H9 (cell line): ENCODE data around the gene SMAD3. TPM values are rescaled to one million over a fixed set of nuclear protein-coding genes. Genes with fewer than 3 reads are reported as not detected.

ENCODE experiments used
- DNase-seq: peaks from one replicate; pipeline ENCODE4 v3.0.0-alpha.2; 2017
- H2AFZ ChIP-seq: one replicate; pipeline ENCODE4 v1.6.1; 2013; ENCODE audit warnings: mild to moderate bottlenecking, low read length, control low read depth, moderate library complexity
- H2AK5ac ChIP-seq: 2 replicates; pipeline ENCODE4 v1.6.1; 2013; ENCODE audit warnings: low read length, control low read depth, mixed read lengths; ENCODE audit not compliant: insufficient read length
- H2BK120ac ChIP-seq: one replicate; pipeline ENCODE4 v1.6.1; 2013; ENCODE audit warnings: low read depth, mild to moderate bottlenecking, low read length, control low read depth, inconsistent platforms; ENCODE audit not compliant: poor library complexity, severe bottlenecking
- H2BK12ac ChIP-seq: 2 replicates; pipeline ENCODE4 v1.6.1; 2013; ENCODE audit warnings: low read length, control low read depth, mixed read lengths, low read depth; ENCODE audit not compliant: insufficient read length
- H2BK15ac ChIP-seq: 2 replicates; pipeline ENCODE4 v1.6.1; 2013; ENCODE audit warnings: low read depth, low read length, control low read depth
- H2BK20ac ChIP-seq: one replicate; pipeline ENCODE4 v1.6.1; 2013; ENCODE audit warnings: low read depth, mild to moderate bottlenecking, low read length, control low read depth, inconsistent platforms; ENCODE audit not compliant: poor library complexity, severe bottlenecking
- H2BK5ac ChIP-seq: 2 replicates; pipeline ENCODE4 v1.6.1; 2013; ENCODE audit warnings: low read length, control low read depth, mixed read lengths; ENCODE audit not compliant: insufficient read length
- H3K14ac ChIP-seq: 2 replicates; pipeline ENCODE4 v1.6.1; 2013; ENCODE audit warnings: low read length, control low read depth; ENCODE audit not compliant: insufficient read depth
- H3K18ac ChIP-seq: 2 replicates; pipeline ENCODE4 v1.6.1; 2013; ENCODE audit warnings: low read depth, mild to moderate bottlenecking, mixed read lengths, low read length, control low read depth; ENCODE audit not compliant: insufficient read length
- H3K23ac ChIP-seq: 2 replicates; pipeline ENCODE4 v1.6.1; 2013; ENCODE audit warnings: low read length, control low read depth, mixed read lengths, low read depth; ENCODE audit not compliant: insufficient read length
- H3K23me2 ChIP-seq: 2 replicates; pipeline ENCODE4 v1.6.1; 2013; ENCODE audit warnings: low read depth, mild to moderate bottlenecking, mixed read lengths, low read length, control low read depth; ENCODE audit not compliant: insufficient read length, poor library complexity, severe bottlenecking
- H3K27ac ChIP-seq: 2 replicates; pipeline ENCODE4 v1.5.1; 2013; ENCODE audit warnings: low read length, control low read depth, mixed read lengths, low read depth; ENCODE audit not compliant: insufficient read length
- H3K27me3 ChIP-seq: 2 replicates; pipeline ENCODE4 v1.6.1; 2013; ENCODE audit warnings: low read length, control low read depth, inconsistent platforms; ENCODE audit not compliant: insufficient read depth
- H3K4ac ChIP-seq: 2 replicates; pipeline ENCODE4 v1.6.1; 2013; ENCODE audit warnings: low read depth, mild to moderate bottlenecking, control low read depth, inconsistent platforms, low read length, moderate library complexity
- H3K4me1 ChIP-seq: 2 replicates; pipeline ENCODE4 v1.6.1; 2013; ENCODE audit warnings: low read length, control low read depth, inconsistent platforms; ENCODE audit not compliant: insufficient read depth
- H3K4me2 ChIP-seq: 2 replicates; pipeline ENCODE4 v1.6.1; 2013; ENCODE audit warnings: low read length, control low read depth, mixed read lengths; ENCODE audit not compliant: insufficient read length, insufficient read depth
- H3K56ac ChIP-seq: 2 replicates; pipeline ENCODE4 v1.6.1; 2013; ENCODE audit warnings: low read depth, mild to moderate bottlenecking, mixed read lengths, low read length, control low read depth; ENCODE audit not compliant: insufficient read length
- H3K79me1 ChIP-seq: 2 replicates; pipeline ENCODE4 v1.6.1; 2013; ENCODE audit warnings: low read depth, mild to moderate bottlenecking, moderate library complexity, low read length, control low read depth, inconsistent platforms; ENCODE audit not compliant: insufficient read depth, poor library complexity, severe bottlenecking
- H3K79me2 ChIP-seq: 2 replicates; pipeline ENCODE4 v1.6.1; 2013; ENCODE audit warnings: low read length, control low read depth, inconsistent platforms; ENCODE audit not compliant: insufficient read depth
- H3K9ac ChIP-seq: 2 replicates; pipeline ENCODE4 v1.6.1; 2013; ENCODE audit warnings: low read length, control low read depth, mixed read lengths; ENCODE audit not compliant: insufficient read length; ENCODE audit errors: extremely low read depth
- H3K9me3 ChIP-seq: one replicate; pipeline ENCODE4 v1.6.1; 2013; ENCODE audit warnings: low read depth, low read length, inconsistent platforms; ENCODE audit not compliant: control insufficient read depth
- H3T11ph ChIP-seq: one replicate; pipeline ENCODE4 v1.6.1; 2013; ENCODE audit warnings: mild to moderate bottlenecking, low read length, control low read depth, inconsistent platforms
- H4K20me1 ChIP-seq: one replicate; pipeline ENCODE4 v1.6.1; 2013; ENCODE audit not compliant: control insufficient read depth, insufficient read length, insufficient read depth
- H4K5ac ChIP-seq: 2 replicates; pipeline ENCODE4 v1.6.1; 2013; ENCODE audit warnings: low read depth, mild to moderate bottlenecking, mixed read lengths, low read length, control low read depth; ENCODE audit not compliant: insufficient read length
- H4K8ac ChIP-seq: replicated peaks from 2 replicates; pipeline ENCODE4 v1.6.1; 2013; ENCODE audit warnings: low read length, control low read depth, mixed read lengths, low read depth; ENCODE audit not compliant: insufficient read length
- H4K91ac ChIP-seq: 2 replicates; pipeline ENCODE4 v1.6.1; 2013; ENCODE audit warnings: low read depth, mild to moderate bottlenecking, moderate library complexity, mixed read lengths, low read length, control low read depth; ENCODE audit not compliant: insufficient read length
- H3K27ac Mint-ChIP-seq, 3 experiments: 2 replicates in 2 of 3; 3 replicates in 1 of 3; pipeline ENCODE4 v1.8.0; 2020 to 2021; ENCODE audit warnings: mixed read lengths in 3 of 3, mild to moderate bottlenecking in 1 of 3, moderate library complexity in 1 of 3
- H3K27me3 Mint-ChIP-seq: 2 replicates; pipeline ENCODE4 v1.8.0; 2021; ENCODE audit warnings: low read depth, mild to moderate bottlenecking, moderate library complexity, mixed read lengths
- H3K36me3 Mint-ChIP-seq, 3 experiments: 2 replicates in 2 of 3; 3 replicates in 1 of 3; pipeline ENCODE4 v1.8.0; 2020 to 2021; ENCODE audit warnings: low read depth in 3 of 3, mixed read lengths in 3 of 3; ENCODE audit not compliant: insufficient read depth in 1 of 3
- H3K4me1 Mint-ChIP-seq, 2 experiments: 2 replicates each; pipeline ENCODE4 v1.8.0; 2020; ENCODE audit warnings: mixed read lengths in 2 of 2
- H3K4me3 Mint-ChIP-seq, 2 experiments: 2 replicates in 1 of 2; 3 replicates in 1 of 2; pipeline ENCODE4 v1.8.0; 2020 to 2021; ENCODE audit warnings: mild to moderate bottlenecking in 2 of 2, mixed read lengths in 2 of 2, moderate library complexity in 1 of 2
- H3K9me3 Mint-ChIP-seq, 2 experiments: 2 replicates in 1 of 2; 3 replicates in 1 of 2; pipeline ENCODE4 v1.8.0; 2020; ENCODE audit warnings: mild to moderate bottlenecking in 2 of 2, mixed read lengths in 2 of 2, moderate library complexity in 1 of 2
- WGBS: extraction: QIAGEN DNeasy Blood & Tissue Kit; methylation state at CpG from one replicate; pipeline ENCODE4 v1.1.7; 2013; ENCODE audit warnings: missing lambda C conversion rate, low lambda C conversion rate, mixed read lengths; ENCODE audit not compliant: insufficient read length; ENCODE audit errors: extremely low coverage; 5-methylcytosine and 5-hydroxymethylcytosine counted together
- total RNA-seq: library from RNA; stranded (reverse); gene quantifications from 2 replicates; pipeline ENCODE4 v1.2.1, GENCODE V29; 2021
- TF ChIP-seq, protein P1 (sequence below): fragments of 200-600 bp; sonication (generic); conservative IDR thresholded peaks from 3 replicates; pipeline ENCODE4 v1.8.0; 2021; ENCODE audit warnings: antibody characterized with exemption, mild to moderate bottlenecking

SMAD3 gene
- total RNA-seq, 1 experiment from 2014 or later = 26.7 TPM

DNA sequence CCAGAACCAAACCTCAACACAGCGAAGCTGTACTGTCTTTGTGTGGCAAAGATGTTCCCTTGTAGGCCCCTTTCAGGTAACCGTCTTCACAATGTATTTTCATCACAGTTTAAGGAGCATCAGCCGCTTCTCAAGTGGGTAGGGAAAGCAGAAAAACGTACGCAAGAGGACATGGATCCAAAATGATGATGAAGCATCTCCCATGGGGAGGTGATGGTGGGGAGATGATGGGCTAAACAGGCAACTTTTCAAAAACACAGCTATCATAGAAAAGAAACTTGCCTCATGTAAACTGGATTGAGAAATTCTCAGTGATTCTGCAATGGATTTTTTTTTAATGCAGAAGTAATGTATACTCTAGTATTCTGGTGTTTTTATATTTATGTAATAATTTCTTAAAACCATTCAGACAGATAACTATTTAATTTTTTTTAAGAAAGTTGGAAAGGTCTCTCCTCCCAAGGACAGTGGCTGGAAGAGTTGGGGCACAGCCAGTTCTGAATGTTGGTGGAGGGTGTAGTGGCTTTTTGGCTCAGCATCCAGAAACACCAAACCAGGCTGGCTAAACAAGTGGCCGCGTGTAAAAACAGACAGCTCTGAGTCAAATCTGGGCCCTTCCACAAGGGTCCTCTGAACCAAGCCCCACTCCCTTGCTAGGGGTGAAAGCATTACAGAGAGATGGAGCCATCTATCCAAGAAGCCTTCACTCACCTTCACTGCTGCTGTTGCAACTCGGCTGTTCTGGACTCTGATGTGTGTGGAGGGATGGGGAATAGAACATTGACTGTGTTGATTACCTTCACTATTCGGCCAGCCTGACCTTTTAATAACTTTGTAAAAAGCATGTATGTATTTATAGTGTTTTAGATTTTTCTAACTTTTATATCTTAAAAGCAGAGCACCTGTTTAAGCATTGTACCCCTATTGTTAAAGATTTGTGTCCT is 129.0 kb downstream of the SMAD3 start:
- H2BK12ac ChIP-seq = no peak overlapping the region
- H2BK15ac ChIP-seq = no peak overlapping the region
- H3K23me2 ChIP-seq = no peaks in the 10 kb centered on the region
- peaks cover 0 to 36% (median 17%) of the 10 kb centered on the region in 3 experiments; a peak in 6 of 7 replicates for H3K36me3 Mint-ChIP-seq
- no peak overlapping the region for H4K8ac ChIP-seq
- no peak overlapping the region for H2AK5ac ChIP-seq
- no peaks in the 10 kb centered on the region for H3K9me3 ChIP-seq
- WGBS = no CpG with 5 or more reads among the region's 9 CpGs
- no peaks in the 10 kb centered on the region for H3K27me3 Mint-ChIP-seq
- H2BK120ac ChIP-seq = no peak overlapping the region
- no peak overlapping the region for H3T11ph ChIP-seq
- H3K79me2 ChIP-seq = no peaks in the 10 kb centered on the region
- no peak overlapping the region for H3K4ac ChIP-seq
- H3K79me1 ChIP-seq = no peaks in the 10 kb centered on the region
- H4K5ac ChIP-seq = no peak overlapping the region
- no peak overlapping the region for H3K18ac ChIP-seq
- TF ChIP-seq, protein P1, sequence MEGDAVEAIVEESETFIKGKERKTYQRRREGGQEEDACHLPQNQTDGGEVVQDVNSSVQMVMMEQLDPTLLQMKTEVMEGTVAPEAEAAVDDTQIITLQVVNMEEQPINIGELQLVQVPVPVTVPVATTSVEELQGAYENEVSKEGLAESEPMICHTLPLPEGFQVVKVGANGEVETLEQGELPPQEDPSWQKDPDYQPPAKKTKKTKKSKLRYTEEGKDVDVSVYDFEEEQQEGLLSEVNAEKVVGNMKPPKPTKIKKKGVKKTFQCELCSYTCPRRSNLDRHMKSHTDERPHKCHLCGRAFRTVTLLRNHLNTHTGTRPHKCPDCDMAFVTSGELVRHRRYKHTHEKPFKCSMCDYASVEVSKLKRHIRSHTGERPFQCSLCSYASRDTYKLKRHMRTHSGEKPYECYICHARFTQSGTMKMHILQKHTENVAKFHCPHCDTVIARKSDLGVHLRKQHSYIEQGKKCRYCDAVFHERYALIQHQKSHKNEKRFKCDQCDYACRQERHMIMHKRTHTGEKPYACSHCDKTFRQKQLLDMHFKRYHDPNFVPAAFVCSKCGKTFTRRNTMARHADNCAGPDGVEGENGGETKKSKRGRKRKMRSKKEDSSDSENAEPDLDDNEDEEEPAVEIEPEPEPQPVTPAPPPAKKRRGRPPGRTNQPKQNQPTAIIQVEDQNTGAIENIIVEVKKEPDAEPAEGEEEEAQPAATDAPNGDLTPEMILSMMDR = no peak
- H3K27ac Mint-ChIP-seq = peak overlapping the region in 1 of 3 experiments; percentile 25; a peak in 2 of 7 replicates
- H3K4me1 ChIP-seq = 0 out of 2 replicates have a peak, but pooled peaks cover 3% of the 10 kb centered on the region
- H2BK5ac ChIP-seq = no peak overlapping the region
- no peak overlapping the region for H3K14ac ChIP-seq
- H3K27me3 ChIP-seq = no peaks in the 10 kb centered on the region
- no peak overlapping the region for H2BK20ac ChIP-seq
- no peak overlapping the region for H3K4me3 Mint-ChIP-seq
- no peak overlapping the region for H3K23ac ChIP-seq
- H3K4me1 Mint-ChIP-seq = peaks cover 3 to 11% of the 10 kb centered on the region in 2 experiments
- H3K56ac ChIP-seq = no peak overlapping the region
- no peak overlapping the region for H3K9ac ChIP-seq
- no peak overlapping the region for H3K4me2 ChIP-seq
- H3K9me3 Mint-ChIP-seq = no peaks in the 10 kb centered on the region
- no peak for DNase-seq
- H4K20me1 ChIP-seq = no peaks in the 10 kb centered on the region
- no peak overlapping the region for H3K27ac ChIP-seq
- H4K91ac ChIP-seq = no peak overlapping the region
- no peak overlapping the region for H2AFZ ChIP-seq
